ENCODE data around the gene BAAT. TPM values are rescaled to one million over a fixed set of nuclear protein-coding genes. Genes with fewer than 3 reads are reported as not detected.
"Not testable (repeated sequence)": the region's sequence is repeated elsewhere in the genome, so short reads cannot be mapped to it uniquely, and the experiment has no call there.

BAAT gene
- 1.0 TPM for total RNA-seq
- long read RNA-seq, partial matches to known transcripts: 0 of 1 reads
- long read RNA-seq, other reads (novel, unspliced or antisense): 1 of 1 reads

DNA sequence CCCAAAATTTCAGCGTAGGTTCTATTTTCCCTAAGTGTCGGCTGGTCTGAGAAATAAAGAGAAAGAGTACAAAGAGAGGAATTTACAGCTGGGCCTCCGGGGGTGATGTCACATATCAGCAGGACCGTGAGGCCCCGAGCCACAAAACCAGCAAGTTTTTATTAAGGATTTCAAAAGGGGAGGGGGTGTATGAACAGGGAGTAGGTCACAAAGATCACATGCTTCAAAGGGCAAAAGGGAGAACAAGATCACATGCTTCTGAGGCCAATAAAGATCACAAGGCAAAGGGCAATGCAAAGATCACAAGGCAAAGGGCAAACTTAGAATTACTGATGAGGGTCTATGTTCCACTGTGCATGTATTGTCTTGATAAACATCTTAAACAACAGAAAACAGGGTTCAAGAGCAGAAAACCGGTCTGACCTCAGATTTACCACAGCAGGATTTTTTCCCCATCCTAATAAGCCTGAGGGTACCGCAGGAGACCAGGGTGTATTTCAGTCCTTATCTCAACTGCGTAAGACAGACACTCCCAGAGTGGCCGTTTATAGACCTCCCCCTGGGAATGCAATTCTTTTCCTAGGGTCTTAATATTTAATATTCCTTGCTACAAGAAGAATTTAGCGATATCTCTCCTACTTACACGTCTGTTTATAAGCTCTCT, at the start of gene BAAT:
Gene BAAT (minus strand): TSS at position 134 of the 664 bp plus-strand sequence. CDS start 13,602 bp downstream, outside the sequence.
- H3K36me3 ChIP-seq: peaks cover 21% of the 10 kb centered on the region
- intact Hi-C loops (cut with DNase I); H3K27me3 ChIP-seq; H3K9me3 ChIP-seq; DNase-seq; ATAC-seq; H3K4me3 ChIP-seq; H3K27ac ChIP-seq; H3K4me1 ChIP-seq: not testable (repeated sequence)

DNA sequence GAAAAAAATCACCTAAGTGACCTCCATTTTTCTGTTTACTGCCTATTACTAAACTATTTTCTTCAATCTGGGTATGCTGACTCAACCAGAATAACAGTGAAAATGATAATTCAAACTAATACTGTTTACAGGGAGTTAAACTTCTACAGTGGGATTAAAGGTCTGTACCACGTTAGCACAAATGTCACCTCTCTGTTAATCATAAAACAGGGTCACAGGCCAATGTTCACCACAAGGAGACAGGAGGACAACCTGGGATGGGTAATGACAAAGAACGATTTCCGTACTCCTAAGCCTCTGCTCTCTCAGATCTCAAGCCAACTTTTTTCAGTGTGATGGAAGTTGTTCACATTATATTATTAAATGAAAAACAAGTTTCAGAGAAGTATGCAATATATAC, 48.4 kb upstream of the BAAT start:
- H3K27me3 ChIP-seq: no peaks in the 10 kb centered on the region
- no peak overlapping the region for H3K27ac ChIP-seq
- DNase-seq (no peak), ATAC-seq (no peak)
- H3K4me3 ChIP-seq: no peak overlapping the region
- TF ChIP-seq, protein P1, sequence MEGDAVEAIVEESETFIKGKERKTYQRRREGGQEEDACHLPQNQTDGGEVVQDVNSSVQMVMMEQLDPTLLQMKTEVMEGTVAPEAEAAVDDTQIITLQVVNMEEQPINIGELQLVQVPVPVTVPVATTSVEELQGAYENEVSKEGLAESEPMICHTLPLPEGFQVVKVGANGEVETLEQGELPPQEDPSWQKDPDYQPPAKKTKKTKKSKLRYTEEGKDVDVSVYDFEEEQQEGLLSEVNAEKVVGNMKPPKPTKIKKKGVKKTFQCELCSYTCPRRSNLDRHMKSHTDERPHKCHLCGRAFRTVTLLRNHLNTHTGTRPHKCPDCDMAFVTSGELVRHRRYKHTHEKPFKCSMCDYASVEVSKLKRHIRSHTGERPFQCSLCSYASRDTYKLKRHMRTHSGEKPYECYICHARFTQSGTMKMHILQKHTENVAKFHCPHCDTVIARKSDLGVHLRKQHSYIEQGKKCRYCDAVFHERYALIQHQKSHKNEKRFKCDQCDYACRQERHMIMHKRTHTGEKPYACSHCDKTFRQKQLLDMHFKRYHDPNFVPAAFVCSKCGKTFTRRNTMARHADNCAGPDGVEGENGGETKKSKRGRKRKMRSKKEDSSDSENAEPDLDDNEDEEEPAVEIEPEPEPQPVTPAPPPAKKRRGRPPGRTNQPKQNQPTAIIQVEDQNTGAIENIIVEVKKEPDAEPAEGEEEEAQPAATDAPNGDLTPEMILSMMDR (IDR thresholded peaks at IDR 0.05): no peak
- no peaks in the 10 kb centered on the region for H3K4me1 ChIP-seq
- H3K9me3 ChIP-seq: no peaks in the 10 kb centered on the region
- H3K36me3 ChIP-seq: no peaks in the 10 kb centered on the region
- intact Hi-C loops (cut with DNase I): no loop called here

GRCh38 chr9:101432740-101433139, 47.9 kb upstream of the BAAT start:
- DNase-seq: no peak
- ATAC-seq: no peak
- Histone ChIP-seq H3K4me3 (no peak overlapping the region), H3K9me3 (no peaks in the 10 kb centered on the region), H3K27ac (no peak overlapping the region), H3K36me3 (no peaks in the 10 kb centered on the region), H3K27me3 (no peaks in the 10 kb centered on the region), H3K4me1 (no peaks in the 10 kb centered on the region)
- intact Hi-C loops (cut with DNase I): no loop called here
- TF ChIP-seq, protein P1 (IDR thresholded peaks at IDR 0.05): no peak

- intact Hi-C loops (cut with DNase I): no loop called here
- Histone ChIP-seq H3K4me1 (no peaks in the 10 kb centered on the region), H3K27me3 (no peaks in the 10 kb centered on the region), H3K4me3 (no peak overlapping the region), H3K27ac (no peak overlapping the region), H3K9me3 (no peaks in the 10 kb centered on the region), H3K36me3 (no peaks in the 10 kb centered on the region)
- ATAC-seq (no peak), DNase-seq (no peak)
- TF ChIP-seq, protein P1 (IDR thresholded peaks at IDR 0.05): no peak
Observed at GRCh38 chr9:101432171-101432570, 47.4 kb upstream of the BAAT start.

- Histone ChIP-seq H3K4me1 (no peaks in the 10 kb centered on the region), H3K9me3 (no peaks in the 10 kb centered on the region), H3K27ac (no peak overlapping the region), H3K36me3 (no peaks in the 10 kb centered on the region), H3K27me3 (no peaks in the 10 kb centered on the region), H3K4me3 (no peak overlapping the region)
- TF ChIP-seq, protein P1 (IDR thresholded peaks at IDR 0.05): no peak
- ATAC-seq: no peak
- intact Hi-C loops (cut with DNase I): no loop called here
- no peak for DNase-seq
Observed at GRCh38 chr9:101429736-101430135, 44.9 kb upstream of the BAAT start.

- no peak for ATAC-seq
- H3K4me3 ChIP-seq: no peak overlapping the region
- no peak for DNase-seq
- TF ChIP-seq, protein P1 (IDR thresholded peaks at IDR 0.05): no peak
- no peaks in the 10 kb centered on the region for H3K27me3 ChIP-seq
- no peaks in the 10 kb centered on the region for H3K9me3 ChIP-seq
- no peaks in the 10 kb centered on the region for H3K4me1 ChIP-seq
- intact Hi-C loops (cut with DNase I): no loop called here
- H3K36me3 ChIP-seq: no peaks in the 10 kb centered on the region
- H3K27ac ChIP-seq: no peak overlapping the region
Observed at GRCh38 chr9:101428909-101429308, 44.1 kb upstream of the BAAT start.

Data from upper lobe of right lung (tissue), 1 donor.